HCEC 1CT (cell line): ENCODE data around the gene TSPAN18.

Experiments
- DNase-seq: peaks from one replicate; pipeline ENCODE4 v3.0.0-alpha.2; 2017

Gene TSPAN18

DNA sequence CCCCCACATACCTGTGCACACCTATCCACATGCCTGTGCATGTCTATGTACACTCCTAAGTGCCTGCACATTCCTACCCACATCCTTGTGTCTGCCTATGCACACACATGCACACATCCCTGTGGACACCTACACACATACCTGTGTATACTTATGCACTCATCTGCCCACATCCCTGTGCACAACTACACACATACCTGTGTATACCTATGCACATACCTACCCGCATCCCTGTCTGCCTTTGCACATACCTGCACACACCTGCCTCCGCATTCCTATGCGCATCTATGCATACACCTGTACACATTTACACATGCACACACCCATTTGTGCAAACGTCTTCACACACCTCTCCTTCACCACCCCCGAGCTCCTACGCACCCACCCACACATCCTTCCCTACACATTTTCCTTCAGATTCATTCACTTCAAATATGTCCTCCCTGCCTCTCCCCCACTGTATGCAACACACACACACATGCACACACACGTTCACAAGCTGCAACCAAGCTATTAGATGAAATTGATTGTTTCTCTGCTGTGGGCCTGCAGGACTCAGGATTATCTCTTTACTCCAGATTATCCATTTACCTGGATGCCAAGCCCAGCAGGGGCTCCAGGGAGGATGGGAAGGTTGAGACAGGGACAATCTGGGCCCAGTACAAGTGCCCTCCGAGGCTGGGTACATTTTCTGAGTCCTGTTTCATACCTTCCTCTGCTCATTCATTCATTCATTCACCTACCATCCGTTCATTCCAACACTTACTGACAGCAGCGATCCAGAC lies 53.2 kb downstream of the TSPAN18 start:
- no peak for DNase-seq

GRCh38 chr11:44780940-44781631 lies 54.3 kb downstream of the TSPAN18 start:
- no peak for DNase-seq

GRCh38 chr11:44781655-44782054 lies 54.9 kb downstream of the TSPAN18 start:
- DNase-seq, result no peak

DNA sequence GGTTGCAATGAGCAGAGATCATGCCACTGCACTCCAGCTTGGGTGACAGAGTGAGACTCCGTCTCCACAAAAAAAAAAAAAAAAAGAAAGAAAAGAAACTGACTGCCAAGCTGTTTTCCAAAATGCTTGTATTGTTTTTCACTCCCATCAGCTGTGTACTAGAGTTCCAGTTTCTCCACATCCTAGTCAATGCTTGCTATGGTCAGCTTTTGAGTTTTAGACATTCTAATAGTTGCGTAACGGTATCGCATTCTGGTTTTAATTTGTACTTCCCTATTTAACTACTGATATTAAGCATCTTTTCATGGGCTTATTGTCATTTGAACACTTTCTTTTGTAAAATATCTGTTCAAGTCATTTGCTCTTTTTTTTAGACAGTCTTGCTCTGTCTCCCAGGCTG lies 55.7 kb downstream of the TSPAN18 start:
- DNase-seq, result no peak

GRCh38 chr11:44784436-44784760 lies 57.6 kb downstream of the TSPAN18 start:
- no peak for DNase-seq

DNA sequence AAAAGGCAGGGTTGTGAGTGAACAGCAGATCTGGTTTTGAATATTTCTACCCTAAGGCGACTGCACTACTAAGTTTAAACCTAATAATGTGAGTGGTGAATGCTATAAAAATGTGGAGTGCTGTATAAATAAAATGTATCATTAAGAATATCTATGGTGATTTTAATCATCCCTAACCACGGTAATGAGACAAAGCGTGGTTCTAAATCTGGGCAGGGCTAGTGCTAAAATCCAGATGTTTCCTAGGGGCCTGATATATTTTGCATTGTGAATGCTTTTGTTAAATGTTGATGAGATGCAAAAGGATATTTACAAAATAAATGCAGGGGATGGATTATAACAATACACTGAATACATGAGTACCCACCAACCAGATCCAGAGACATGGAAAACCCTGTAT lies 58.1 kb downstream of the TSPAN18 start:
- DNase-seq, result no peak

- DNase-seq, result no peak
Observed at GRCh38 chr11:44785856-44786607, 59.3 kb downstream of the TSPAN18 start.

DNA sequence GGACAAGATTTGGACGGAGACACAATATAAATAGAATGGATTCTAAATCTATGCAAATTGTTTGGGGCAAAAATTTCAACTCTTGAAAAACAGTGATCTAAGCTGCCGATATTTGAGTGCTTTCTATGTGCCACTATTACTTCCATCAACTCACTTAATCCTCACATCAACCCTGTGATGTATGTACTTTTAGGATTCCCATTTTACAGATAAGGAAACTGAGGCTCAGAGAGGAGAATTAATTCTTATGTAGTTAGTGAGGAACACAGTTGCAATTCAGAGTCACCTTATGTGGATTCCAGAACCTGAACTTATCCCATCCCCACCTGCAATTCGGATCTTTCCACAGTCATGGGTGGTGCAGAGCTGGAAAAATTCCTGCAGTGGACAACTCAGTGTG lies 60.3 kb downstream of the TSPAN18 start:
- no peak for DNase-seq

DNA sequence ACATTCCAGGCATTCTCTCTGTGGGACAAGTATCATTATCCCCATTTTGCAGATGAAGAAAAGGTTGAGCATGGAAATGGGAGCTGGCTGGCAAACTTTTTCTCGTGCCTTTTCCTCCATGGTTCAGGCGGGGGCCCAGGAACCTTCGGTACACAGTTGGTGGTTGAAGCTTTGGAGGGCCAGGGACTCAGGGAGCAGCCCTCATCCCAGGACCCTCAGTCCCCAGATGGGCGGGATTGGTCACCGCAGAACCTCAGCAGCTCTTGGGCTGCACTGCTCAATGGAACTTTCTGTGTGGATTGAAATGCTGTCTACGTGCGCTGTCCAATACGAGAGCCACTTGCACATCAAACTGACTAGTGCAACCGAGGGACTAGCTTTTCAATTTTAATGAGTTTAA lies 61.2 kb downstream of the TSPAN18 start:
- no peak for DNase-seq

DNA sequence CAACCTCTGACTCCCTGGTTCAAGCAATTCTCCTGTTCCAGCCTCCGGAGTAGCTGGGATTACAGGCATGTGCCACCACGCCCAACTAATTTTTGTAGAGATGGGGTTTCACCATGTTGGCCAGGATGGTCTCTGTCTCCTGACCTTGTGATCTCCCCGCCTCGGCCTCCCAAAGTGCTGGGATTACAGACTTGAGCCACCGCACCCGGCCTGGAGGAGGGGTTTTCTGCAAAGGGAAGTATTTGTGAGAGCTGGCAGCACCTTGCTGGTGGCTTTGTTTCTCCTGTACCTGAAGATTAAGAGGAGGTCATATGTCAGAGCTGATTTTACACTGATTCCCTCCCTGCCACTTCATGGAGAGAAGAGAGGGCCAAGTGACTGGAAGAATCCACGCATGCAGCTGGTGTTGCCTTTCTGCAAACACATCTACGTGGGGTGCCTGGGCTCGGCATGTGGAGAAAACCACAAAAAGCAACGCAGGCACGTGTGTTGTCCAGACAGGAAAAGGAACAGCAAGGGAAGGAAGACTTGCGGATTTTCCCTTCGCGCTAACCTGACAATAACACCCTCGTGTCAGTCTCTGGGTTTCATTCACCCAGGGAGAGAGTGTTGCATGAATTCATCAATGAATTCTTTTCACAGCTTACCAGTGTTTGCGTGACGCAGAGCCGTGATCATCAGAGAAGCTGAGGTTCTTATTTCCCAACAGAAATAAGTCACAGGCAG lies 61.9 kb downstream of the TSPAN18 start:
- no peak for DNase-seq

DNA sequence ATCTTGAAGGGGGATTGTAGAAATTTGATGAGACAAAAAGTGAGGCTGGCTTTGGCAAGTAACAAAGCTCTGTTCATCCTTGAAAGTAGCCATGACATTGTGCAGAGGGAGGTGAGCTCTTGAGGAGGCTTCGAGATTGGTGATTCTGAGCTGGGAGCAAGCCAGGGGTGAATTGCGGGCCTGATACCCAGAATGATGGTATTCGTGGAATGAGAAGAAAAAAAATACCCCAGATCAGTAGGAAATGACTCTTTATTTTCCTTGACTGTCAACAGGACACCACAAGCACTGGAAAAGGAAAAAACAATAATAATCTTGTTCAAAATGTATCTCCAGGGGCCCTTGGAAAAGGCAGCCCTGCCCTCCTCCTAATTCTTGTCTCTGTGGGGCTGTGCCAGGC lies 62.7 kb downstream of the TSPAN18 start:
- DNase-seq, result no peak

DNA sequence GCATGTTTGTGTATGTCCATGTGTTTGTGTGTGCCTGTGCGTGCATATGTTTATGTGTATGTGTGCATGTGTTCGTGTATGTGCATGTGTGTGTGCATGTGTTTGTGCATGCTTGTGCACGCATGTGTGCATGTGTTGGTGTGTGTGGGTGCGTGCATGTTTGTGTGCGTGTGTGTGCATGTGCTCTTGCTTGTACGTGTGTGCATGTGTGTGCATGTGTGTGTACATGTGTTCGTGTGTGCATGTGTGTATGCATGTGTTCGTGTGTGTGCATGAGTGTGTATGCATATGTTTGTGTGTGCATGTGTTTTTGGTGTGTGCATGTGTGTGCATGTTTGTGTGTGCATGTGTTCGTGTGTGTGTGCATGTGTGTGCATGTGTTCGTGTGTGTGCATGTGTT lies 63.4 kb downstream of the TSPAN18 start:
- no peak for DNase-seq

DNA sequence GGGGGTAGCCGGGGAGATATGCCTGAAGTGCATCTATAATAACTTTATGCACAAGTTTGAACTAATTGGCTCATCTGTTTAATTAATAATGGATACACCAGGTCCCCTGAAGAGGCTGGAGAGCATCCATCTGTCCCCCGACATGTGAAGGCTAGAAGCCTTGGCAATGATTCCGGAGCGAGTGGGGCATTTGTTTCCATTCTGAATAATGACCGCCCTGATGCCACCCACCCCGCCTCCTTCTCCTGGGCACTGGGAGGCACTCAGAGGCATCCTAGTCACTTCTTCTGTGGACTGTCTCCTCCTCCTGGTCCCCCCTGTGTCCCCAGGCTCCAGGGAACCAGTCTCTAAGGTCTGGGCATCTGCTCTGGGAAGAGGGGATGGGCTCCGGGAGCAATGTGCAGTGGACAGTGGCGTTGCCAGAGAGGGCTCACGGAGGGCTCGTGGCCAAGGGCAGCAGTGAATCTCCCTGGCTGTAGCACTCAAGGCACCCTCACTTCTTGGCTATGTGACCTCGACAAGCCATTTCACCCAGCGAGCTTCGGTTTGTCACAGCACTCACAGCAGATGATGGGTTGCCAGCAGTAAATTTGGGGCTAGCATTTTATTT lies 64.7 kb downstream of the TSPAN18 start:
- DNase-seq, result no peak

GRCh38 chr11:44792171-44792570 lies 65.4 kb downstream of the TSPAN18 start:
- no peak for DNase-seq

GRCh38 chr11:44793350-44794090 lies 66.8 kb downstream of the TSPAN18 start:
- no peak for DNase-seq

DNA sequence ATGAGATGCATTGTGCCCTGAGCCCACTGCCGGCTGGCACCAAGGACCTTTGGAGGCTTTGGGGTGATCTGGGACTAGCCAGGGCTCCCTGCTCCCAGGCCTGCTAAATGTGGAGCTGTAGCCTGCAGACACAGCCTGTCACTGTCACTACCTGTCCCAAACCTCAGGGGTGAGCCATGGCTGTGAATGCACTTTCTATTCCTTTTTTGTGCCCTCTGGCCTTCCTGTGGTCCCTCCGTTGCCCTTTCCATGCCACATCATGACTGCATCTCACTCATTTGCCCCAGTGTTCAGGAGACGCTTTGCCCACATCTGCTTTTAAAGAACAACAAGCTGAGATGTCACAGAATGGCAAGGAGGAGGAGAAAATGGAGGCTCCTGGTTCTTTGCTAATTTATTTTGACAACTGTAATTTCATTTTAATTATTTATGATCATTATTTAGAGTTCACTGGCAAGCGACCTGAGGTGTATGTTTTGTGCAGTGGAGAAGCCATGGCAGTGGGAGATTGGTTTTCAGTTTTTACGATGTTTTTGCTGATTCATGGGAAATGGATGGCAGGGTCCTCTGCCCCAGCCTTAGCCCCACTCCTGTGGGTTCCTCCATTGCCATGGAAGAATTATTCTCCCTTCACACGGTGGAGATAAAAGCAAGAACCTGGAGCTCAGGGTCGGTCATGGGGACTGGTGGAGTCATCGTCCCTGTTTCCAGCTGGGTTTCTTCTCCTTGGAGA lies 69.2 kb downstream of the TSPAN18 start:
- DNase-seq, result no peak

DNA sequence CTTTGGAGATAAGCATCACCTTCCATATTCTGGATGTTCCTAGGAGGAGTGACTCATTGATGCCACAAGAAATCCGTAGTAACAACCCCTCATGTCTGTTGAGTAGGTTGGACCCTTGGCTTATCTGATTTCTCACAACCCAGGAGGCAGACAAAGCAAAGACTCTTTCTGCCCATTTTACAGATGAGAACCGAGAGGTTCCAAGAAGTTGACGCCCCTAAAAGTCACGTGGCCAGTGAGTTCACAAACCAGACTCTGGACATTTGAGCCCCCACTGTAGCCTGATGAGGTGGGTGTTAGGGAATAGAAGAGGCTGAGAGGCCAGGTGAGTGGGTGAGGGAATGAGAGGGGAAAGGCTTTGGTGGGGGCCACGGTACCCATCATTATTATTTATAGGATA lies 70.3 kb downstream of the TSPAN18 start:
- no peak for DNase-seq

DNA sequence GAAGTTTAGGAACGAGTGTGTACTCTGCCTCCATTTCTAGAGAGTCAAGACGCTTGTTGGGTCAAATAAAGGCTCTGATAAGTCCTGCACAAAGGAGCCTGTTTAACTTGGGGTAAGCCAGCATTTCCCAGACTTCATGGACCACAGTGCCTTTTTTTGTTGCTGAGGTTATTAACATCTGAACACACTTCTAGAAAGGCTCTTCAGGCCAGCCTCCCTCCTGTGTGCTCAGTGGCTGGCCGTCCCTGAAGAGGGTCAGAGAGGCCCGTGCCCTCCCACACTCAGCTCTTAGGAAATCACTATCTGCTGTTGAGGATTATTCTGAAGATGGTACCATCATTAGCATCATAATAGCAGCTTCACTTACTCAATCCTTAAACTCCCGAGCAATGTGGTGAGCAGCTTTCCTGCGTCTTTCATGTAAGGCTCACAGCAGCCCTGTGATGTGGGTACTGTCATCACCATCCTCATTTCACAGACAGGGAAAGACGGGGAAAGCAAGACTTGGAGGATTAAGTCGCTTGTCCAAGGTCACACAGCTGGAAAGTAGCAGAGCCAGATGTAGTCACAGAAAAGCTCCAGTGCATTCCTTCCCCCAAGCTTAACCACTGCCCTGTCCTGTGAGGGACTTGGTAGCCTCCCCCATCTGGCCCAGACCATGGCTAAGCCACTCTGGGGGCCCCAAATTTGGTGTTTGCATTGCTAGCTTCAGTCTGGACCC lies 71.3 kb downstream of the TSPAN18 start:
- DNase-seq, result no peak

GRCh38 chr11:44798607-44798972 lies 71.8 kb downstream of the TSPAN18 start:
- DNase-seq, result no peak

- no peak for DNase-seq
Observed at GRCh38 chr11:44799012-44799411, 72.2 kb downstream of the TSPAN18 start.

DNA sequence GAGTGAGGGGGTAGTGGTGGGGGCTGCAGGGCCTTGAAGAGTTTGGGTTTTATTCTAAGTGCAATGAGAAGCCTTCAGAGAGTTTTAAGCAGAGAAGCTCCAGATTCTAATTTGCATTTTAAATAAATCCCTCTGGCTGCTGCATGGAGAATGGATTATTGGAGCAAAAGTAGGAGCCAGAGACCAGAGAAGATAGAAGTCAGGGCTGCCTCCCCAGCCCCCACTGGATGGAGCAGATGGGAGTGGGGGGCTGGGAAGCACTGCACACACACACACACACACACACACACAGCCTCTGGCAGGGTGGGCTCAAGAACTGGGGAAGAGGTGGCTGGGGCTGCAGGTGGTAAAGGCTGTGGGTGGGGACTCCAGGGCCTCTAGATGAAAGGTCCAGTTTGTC lies 75.6 kb downstream of the TSPAN18 start:
- no peak for DNase-seq
